ENCODE results near the gene IL24. TPM values are rescaled to one million over a fixed set of nuclear protein-coding genes. Genes with fewer than 3 reads are reported as not detected.
A peak's percentile ranks its signal among the peaks of the same experiment; 100 is the strongest.
"Not testable (repeated sequence)": the region's sequence is repeated elsewhere in the genome, so short reads cannot be mapped to it uniquely, and the experiment has no call there.

Gene IL24
- under 1 TPM in 6 of 12 donors, not detected in 6; 0.10 to 0.61 (median 0.21) TPM for polyA plus RNA-seq (ENCODE audit: insufficient read length in 12 of 12)
- long read RNA-seq, donor 1: 0 reads
- long read RNA-seq, donor 2: 0 reads
- long read RNA-seq, donor 3: 0 reads
- long read RNA-seq, donor 4: 0 reads
- long read RNA-seq, donor 5: 0 reads
- long read RNA-seq, donor 6: 0 reads
- long read RNA-seq, donor 7: 0 reads
- long read RNA-seq, donor 8: 0 reads
- long read RNA-seq, donor 9: 0 reads
- long read RNA-seq, donor 10: 0 reads
- long read RNA-seq, donor 11: 0 reads

DNA sequence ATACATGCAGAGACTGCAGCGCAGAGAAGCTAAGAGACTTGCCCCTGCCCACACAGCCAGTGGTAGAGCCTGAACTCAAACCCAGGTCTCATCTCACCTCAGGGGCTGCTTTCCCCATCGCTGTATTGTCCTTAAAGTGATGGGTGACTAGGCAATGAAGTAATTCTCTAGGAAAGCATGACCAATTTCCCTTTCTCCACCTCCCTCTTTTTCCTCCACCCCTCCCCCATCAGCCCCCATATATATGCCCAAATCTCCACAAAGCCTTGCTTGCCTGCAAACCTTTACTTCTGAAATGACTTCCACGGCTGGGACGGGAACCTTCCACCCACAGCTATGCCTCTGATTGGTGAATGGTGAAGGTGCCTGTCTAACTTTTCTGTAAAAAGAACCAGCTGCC is at the start of gene IL24:
Gene IL24 (plus strand): TSS at position 269 of the 400 bp plus-strand sequence. CDS start 390 bp downstream, outside the sequence.
- DNase-seq: no peak

DNA sequence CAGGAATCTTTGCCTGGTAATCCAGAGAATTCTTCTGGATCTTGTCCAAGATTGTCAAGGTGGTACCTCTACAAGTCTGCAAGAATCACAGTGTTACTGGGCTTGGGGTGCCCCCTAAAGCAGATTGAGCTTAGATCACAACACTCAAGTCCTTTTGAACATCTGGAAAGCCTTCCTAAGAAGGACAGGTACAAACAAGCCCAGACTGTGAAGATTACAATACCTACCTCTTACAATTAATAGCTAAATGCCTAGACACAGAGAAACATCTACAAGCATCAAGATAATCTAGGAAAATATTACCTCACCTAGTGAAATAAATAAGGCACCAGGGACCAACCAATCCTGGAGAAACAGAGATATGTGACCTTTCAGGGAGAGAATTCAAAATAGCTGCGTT is 49.3 kb upstream of the IL24 start:
- no peak for DNase-seq

DNA sequence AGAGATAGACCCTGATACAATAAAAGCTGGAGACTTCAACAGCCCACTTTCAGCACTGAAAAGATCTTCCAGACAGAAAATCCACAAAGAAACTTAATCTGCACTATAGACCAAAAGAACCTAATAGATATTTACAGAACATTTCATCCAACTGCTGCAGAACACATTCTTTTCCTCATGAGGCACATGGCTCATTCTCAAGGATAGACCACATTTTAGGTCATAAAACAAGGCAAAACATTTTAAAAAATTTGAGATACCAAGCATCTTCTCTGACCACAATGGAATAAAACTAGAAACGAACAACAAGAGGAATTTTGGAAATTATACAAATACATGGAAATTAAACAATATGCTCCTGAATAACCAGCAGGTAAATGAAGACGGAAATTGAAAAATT is 46.8 kb upstream of the IL24 start:
- no peak for DNase-seq

DNA sequence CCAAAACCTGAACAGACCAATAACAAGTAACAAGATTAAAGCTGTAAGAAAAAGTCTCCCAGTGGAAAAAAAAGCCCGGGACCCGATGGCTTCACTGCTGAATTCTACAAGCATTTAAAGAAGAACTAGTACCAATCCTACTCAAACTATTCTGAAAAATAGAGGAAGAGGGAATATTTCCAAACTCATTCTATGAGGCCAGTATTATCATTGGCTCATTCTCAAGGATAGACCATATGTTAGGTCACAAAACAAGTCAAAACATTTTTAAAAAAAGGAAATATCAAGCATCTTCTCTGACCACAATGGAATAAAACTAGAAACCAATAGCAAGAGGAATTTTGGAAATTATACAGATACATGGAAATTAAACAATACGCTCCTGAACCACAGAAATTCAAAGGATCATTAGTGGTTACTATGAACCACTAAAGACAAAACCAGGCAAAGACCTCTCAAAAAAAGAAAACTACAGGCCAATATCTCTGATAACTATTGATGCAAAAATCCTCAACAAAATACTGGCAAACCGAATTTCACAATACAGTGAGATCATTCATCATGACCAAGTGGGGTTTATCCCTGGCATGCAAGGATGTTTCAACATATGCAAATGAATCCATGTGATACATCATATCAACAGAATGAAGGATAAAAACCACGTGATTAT is 45.8 kb upstream of the IL24 start:
- no peak for DNase-seq

DNA sequence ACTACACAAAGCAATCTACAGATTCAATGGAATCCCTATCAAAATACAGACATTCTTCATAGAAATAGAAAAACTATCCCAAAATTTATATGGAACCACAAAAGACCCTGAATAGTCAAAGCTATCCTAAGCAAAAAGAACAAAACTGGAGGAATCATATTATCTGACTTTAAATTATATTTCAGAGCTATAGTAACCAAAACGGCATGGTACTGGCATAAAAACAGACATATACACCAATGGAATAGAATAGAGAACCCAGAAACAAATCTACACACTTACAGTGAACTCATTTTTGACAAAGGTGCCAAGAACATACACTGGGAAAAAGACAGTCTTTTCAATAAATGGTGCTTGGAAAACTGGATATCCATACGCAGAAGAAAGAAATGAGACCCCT is 44.6 kb upstream of the IL24 start:
- not testable (repeated sequence) for DNase-seq

GRCh38 chr1:206853696-206854095 is 43.5 kb upstream of the IL24 start:
- not testable (repeated sequence) for DNase-seq

- no peak for DNase-seq
Measured at GRCh38 chr1:206854401-206855129, 42.7 kb upstream of the IL24 start.

- DNase-seq: no peak
Measured at GRCh38 chr1:206855859-206856258, 41.4 kb upstream of the IL24 start.

DNA sequence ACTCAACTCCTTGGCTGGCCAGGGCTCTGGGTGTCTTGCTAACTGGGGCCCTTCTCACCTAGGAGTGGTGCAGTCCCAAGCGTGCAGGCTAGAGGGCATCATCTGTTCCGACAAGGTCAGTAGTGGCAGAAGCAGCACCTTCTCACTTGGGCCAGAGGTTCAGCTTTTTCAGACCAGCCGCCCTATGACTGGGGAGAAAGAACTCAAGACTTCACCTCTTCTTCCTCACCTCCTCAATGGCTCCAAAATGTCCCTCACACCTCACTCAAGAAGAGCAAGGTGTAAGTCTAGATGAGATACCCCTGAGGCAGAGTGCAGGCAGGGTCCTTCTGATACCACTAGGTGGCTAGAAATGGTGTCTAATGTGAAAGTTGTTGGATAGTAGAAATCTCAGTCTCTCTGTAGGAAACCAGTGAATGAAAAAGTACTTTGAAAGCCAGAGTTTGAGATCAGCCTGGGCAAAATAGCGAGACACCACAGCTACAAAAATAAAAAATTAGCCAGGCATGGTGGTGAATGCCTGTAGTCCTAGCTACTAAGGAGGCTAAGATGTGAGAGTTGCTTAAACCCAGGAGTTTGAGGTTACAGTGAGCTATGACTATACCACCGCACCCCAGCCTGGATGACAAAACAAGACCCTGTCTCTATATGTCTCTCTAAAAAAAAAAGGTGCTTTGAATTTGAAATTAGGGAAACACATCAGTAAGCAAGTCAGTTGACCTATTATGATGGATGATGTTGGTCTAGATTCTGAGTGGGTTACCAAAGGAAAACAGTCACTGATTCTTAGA is 40.4 kb upstream of the IL24 start:
- DNase-seq: no peak

DNA sequence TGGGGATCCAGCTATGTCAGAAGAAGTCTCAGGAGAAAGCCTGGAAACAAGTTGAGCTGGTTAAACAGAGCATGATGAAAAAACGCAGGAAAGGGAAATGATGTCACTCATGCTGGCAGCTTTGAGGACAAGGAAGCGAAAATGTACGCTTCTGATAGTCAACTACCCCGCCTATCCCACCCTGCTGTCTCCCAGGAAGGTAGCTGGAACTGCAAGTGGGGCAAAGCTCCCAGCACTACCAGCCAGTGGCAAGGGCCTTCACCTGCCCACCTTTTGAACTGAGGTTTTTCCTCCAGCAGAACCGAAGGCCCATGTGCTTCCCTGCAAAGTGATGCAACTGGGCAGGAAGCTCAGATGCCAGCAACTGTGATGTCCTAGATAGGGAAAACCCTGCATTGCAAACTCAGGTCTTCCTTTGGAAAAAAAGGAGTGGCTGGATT is 38.1 kb upstream of the IL24 start:
- peak; percentile 21 for DNase-seq

DNA sequence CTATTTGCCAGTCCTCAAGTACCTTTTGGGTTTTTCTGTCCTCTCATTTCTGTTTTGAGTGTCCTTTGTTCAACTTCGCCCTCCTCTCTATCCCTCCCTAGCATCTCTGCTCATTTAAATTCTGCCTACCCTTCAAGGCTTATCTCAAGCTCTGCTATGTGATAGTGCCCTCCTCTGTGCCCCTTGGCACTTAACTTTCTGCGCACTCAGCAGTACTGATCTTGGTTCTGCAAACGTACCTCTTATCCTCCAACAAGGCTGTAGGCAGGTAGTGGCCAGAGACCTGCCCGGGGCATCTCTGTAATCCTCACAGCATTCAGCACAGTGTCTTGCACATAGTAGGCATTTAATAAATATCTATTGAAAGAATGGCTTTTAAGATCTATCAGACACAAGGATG is 37.1 kb upstream of the IL24 start:
- DNase-seq: no peak

DNA sequence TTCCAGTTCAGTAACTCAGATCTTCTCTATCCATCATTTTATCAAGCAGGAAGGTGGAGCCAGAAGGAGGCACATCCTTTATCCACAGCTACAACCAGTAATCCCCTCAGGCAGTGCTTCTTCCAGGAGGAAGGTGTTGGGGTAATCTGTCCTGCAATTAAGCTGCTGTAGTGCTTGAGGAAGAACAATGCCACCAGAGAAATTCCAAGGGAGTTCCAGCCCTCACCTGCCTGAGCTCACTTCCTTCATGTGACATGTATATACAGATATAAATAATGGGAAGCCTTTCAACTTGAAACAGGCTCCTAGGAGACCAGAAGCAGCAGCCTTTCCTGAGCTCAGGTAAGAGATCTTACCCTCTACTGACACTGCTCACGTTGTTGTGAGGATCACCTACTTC is 34.0 kb upstream of the IL24 start:
- DNase-seq: no peak

GRCh38 chr1:206864939-206865671 is 32.1 kb upstream of the IL24 start, which contains the start of gene IL20:
IL20 (plus strand) TSS chr1:206865623; CDS start chr1:206865853, 230 bp downstream.
- DNase-seq: peak; percentile 22

DNA sequence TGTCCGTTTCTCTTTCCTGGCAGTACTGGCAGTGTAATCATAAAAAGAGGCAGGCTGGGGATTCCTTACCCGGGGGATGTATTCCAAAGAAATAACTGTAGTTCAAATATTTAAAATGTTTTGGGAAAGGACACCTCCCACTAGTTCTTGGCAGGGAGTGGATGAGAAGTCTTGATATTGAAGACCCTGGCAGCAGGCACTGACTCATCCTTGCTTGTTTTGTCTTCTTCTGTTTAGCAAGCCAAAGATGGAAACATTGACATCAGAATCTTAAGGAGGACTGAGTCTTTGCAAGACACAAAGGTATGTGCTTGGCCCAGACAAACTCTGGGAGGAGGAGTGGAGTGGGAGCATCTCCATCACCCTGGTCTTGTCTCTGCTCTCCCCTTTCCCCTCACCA is 31.2 kb upstream of the IL24 start:
- DNase-seq: no peak

DNA sequence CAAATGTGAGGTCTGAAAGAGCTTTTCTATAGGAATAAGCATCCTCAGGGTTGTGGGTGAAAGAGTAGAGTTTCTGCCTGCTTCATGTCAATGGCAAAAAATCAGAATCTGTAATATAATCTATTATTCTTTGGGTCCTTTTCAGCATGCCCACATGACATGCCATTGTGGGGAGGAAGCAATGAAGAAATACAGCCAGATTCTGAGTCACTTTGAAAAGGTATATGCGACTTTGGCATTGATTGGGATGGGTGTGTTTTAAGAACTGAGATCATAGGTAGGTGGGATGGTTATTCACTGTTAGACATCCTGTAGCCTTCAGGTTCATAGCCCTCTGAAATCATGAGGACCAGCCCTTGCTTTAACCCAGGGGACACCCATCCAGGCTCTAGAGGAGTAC is 30.0 kb upstream of the IL24 start:
- DNase-seq: no peak

DNA sequence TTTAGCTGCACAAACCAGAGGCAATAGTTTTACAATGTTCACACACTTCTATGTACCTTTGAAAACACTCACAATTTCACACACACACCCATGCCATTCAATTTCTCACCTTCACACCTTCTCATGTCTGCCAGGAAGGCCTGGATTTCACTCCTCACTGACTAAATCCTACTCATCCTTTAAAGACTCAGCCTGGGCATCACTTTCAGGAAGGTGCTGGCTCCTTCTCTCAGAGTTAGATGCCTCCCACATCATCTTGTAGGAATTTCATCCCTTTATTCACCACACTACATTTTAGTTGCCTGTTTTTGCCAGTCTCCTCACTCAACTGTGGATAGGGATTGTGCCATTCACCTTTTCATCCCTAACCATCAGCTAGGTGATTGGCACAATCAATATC is 29.5 kb upstream of the IL24 start:
- DNase-seq: no peak

GRCh38 chr1:206868264-206868663 is 29.0 kb upstream of the IL24 start:
- DNase-seq: no peak

GRCh38 chr1:206872139-206872538 is 25.1 kb upstream of the IL24 start:
- DNase-seq: no peak

- DNase-seq: no peak
Measured at GRCh38 chr1:206873603-206874188, 23.5 kb upstream of the IL24 start.

DNA sequence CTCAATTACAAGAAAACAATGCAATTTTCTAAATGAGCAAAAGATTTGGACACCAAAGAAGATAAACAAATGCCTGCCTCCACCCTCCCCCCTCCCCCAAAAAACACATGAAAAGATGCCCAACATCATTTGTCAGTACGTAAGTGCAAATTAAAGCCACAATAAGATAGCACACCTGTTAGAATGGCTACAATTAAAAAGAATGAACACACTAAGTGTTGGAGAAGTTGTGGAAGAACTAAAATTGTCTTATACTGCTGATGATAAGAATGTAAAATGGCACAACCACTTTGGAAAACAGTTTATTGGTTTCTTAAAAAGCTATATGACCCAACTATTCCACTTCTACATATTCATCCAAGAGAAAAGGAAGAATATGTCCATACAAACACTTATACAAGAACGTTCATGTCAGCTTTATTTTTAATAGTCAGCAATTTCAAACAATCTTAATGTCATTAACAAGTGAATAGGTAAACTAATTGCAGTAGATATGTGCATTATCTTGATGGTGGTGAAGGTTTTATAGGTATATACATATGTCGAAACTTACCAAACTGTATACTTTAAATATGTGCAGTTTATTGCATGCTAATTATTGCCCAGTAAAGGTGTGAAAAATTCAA is 21.4 kb upstream of the IL24 start:
- no peak for DNase-seq
